HEK293 (cell line): ENCODE measurements around the gene AQP1.

Source experiments
- CTCF ChIP-seq: fragments of 450-650 bp; formaldehyde crosslinking; IDR thresholded peaks from 2 replicates; pipeline ENCODE4 v1.5.1; 2016; ENCODE audit warnings: missing biosample characterization, missing genetic modification characterization
- GLIS2 ChIP-seq: fragments of 450-650 bp; formaldehyde crosslinking; IDR thresholded peaks from 2 replicates; pipeline ENCODE4 v1.5.1; 2016; ENCODE audit warnings: missing biosample characterization, missing genetic modification characterization
- KLF1 ChIP-seq: fragments of 450-650 bp; formaldehyde crosslinking; IDR thresholded peaks from 2 replicates; pipeline ENCODE4 v1.5.1; 2016; ENCODE audit warnings: missing biosample characterization, missing genetic modification characterization
- ZNF391 ChIP-seq: fragments of 450-650 bp; formaldehyde crosslinking; IDR thresholded peaks from 2 replicates; pipeline ENCODE4 v1.5.1; 2016; ENCODE audit warnings: low read depth, missing biosample characterization, missing genetic modification characterization, borderline replicate concordance
- ZNF585B ChIP-seq: fragments of 450-650 bp; formaldehyde crosslinking; IDR thresholded peaks from 2 replicates; pipeline ENCODE4 v1.5.1; 2016; ENCODE audit warnings: missing biosample characterization, missing genetic modification characterization
- ZNF639 ChIP-seq: fragments of 450-650 bp; formaldehyde crosslinking; IDR thresholded peaks from 2 replicates; pipeline ENCODE4 v1.5.1; 2016; ENCODE audit warnings: missing biosample characterization, missing genetic modification characterization

- TF ChIP-seq ZNF639 (no peak), ZNF391 (no peak), KLF1 (tag by site-specific recombination) (no peak), GLIS2 (tag by site-specific recombination) (no peak), ZNF585B (no peak), CTCF (tag by site-specific recombination) (no peak)
Measured at GRCh38 chr7:30916767-30917166, 5.1 kb downstream of the AQP1 start.
